GM12878 (cell line): Measurements from ENCODE around the gene FAM187B. TPM values are rescaled to one million over a fixed set of nuclear protein-coding genes. Genes with fewer than 3 reads are reported as not detected.

ENCODE experiments used
- CREB1 ChIP-seq: IDR thresholded peaks from 2 replicates; pipeline ENCODE4 v1.6.1; 2012; ENCODE audit warnings: low read depth, mild to moderate bottlenecking, inconsistent platforms
- DPF2 ChIP-seq: fragments of 450-650 bp; IDR thresholded peaks from 2 replicates; pipeline ENCODE4 v1.6.1; 2017; ENCODE audit warnings: mild to moderate bottlenecking
- EGR1 ChIP-seq, 2 experiments: IDR thresholded peaks; 1 replicate in 1 of 2; 2 replicates in 1 of 2; pipeline ENCODE4 v1.6.1; 2011 to 2012; ENCODE audit warnings: low read depth in 2 of 2, low read length in 2 of 2, borderline replicate concordance in 1 of 2, mild to moderate bottlenecking in 1 of 2, moderate library complexity in 1 of 2
- MEF2A ChIP-seq: IDR thresholded peaks from 2 replicates; pipeline ENCODE4 v1.6.1; 2011; ENCODE audit warnings: low read depth, mild to moderate bottlenecking, low read length, moderate library complexity; ENCODE audit not compliant: insufficient read depth
- MYB ChIP-seq: fragments of 150-350 bp; IDR thresholded peaks from 2 replicates; pipeline ENCODE4 v1.6.1; 2014; ENCODE audit warnings: mild to moderate bottlenecking, low read depth, low read length, borderline replicate concordance
- NR2F1 ChIP-seq: fragments of 450-650 bp; conservative IDR thresholded peaks from 2 replicates; pipeline ENCODE4 v1.6.1; 2017; ENCODE audit warnings: mild to moderate bottlenecking
- SMARCA5 ChIP-seq: fragments of 450-650 bp; IDR thresholded peaks from 2 replicates; pipeline ENCODE4 v1.6.1; 2017; ENCODE audit warnings: mild to moderate bottlenecking
- SUPT20H ChIP-seq: IDR thresholded peaks from 2 replicates; pipeline ENCODE4 v1.6.1; 2011; ENCODE audit warnings: low read depth, mild to moderate bottlenecking, low read length, moderate library complexity, borderline replicate concordance; ENCODE audit not compliant: control insufficient read depth
- SUZ12 ChIP-seq: fragments of 200-600 bp; sonication (generic); IDR thresholded peaks from one replicate; pipeline ENCODE4 v1.6.1; 2018; ENCODE audit warnings: antibody characterized with exemption, mild to moderate bottlenecking; ENCODE audit not compliant: unreplicated experiment
- TBL1XR1 ChIP-seq: IDR thresholded peaks from 2 replicates; pipeline ENCODE4 v1.6.1; 2012; ENCODE audit warnings: low read depth, low read length, improper control_type of control experiment
- ZZZ3 ChIP-seq: IDR thresholded peaks from 2 replicates; pipeline ENCODE4 v1.6.1; 2011; ENCODE audit warnings: low read depth; ENCODE audit not compliant: control insufficient read depth, insufficient read length
- polyA plus RNA-seq, 11 experiments: library from polyadenylated mRNA; depleted of rRNA in 4 of 11; unstranded in 6 of 11; stranded (reverse) in 5 of 11; fragments of >200 nt; fragmentation: Nextera tagmentation in 4 of 11; fragmentation: Illumina TruSeq in 1 of 11; extraction: Ambion mirVana in 4 of 11; extraction: Trizol in 1 of 11; gene quantifications; 1 replicate in 1 of 11; 2 replicates in 10 of 11; pipeline versions ENCODE4 v1.2.1 to v1.2.3, GENCODE V29; 2011 to 2016; ENCODE audit warnings: inconsistent platforms in 2 of 11, missing spikeins in 2 of 11, low read depth in 1 of 11
- total RNA-seq, 4 experiments: library from RNA; depleted of rRNA in 3 of 4; stranded (reverse); fragments of >200 nt in 3 of 4; fragmentation: Illumina TruSeq in 1 of 4; extraction: Trizol in 1 of 4; gene quantifications; 2 replicates each; pipeline versions ENCODE4 v1.2.1 to v1.2.3, GENCODE V29; 2013 to 2021
- TF ChIP-seq, protein P1 (sequence below): IDR thresholded peaks from 2 replicates; pipeline ENCODE4 v1.6.1; 2011; ENCODE audit warnings: borderline replicate concordance, low read depth, mild to moderate bottlenecking, moderate library complexity, mixed read lengths, low read length; ENCODE audit not compliant: insufficient read depth; ENCODE audit errors: extremely low read length
- TF ChIP-seq, protein P2 (sequence below): IDR thresholded peaks from 2 replicates; pipeline ENCODE4 v1.6.1; 2012; ENCODE audit warnings: improper control_type of control experiment, low read depth, low read length; ENCODE audit not compliant: insufficient replicate concordance
- TF ChIP-seq, protein P3 (sequence below): fragments of 450-650 bp; IDR thresholded peaks from 2 replicates; pipeline ENCODE4 v1.6.1; 2017; ENCODE audit warnings: mild to moderate bottlenecking
- TF ChIP-seq, protein P4 (sequence below): fragments of 150-350 bp; IDR thresholded peaks from 2 replicates; pipeline ENCODE4 v1.6.1; 2016; ENCODE audit warnings: low read depth, low read length

Gene FAM187B
- total and polyA plus RNA-seq, 10 of the 15 experiments (the other 5 are each of a cell fraction or from before 2014, with no cell fraction given), result 0.05 TPM; not detected in 9

DNA sequence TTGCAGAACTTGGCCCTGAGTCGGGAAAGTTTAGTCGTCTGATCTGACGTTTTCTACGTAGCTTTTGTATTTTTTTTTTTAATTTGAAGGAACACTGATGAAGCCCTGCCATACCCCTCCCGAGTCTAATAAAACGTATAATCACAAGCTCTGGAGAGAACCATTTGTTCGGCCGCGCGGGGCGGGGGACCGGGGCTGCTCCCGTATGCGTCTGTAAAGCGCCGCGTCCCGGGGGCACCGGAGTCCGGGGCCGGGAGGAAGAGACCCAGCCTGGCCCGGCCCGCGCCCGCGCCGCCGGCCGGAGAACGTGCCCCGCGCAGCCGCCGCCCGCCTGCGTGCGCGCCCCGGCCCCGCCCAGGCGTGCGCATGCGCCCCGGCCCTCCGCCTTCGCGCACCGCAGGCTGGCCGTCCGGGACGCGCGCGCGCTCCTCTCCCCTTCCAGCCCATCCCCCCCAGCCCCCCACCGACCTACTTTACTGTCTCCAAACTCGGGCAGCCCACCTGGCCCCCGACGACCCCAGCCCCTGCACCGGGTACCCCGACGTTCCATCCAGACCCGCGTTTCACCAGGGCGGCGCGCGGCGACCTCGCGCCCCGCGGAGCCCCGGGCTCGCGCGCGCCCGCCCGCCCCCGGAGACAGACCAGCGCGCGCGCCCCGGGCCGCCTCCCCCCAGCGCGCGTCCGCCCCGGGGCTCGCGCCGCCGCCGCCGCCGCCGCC, 39.4 kb upstream of the FAM187B start (continued):
- TF ChIP-seq, protein P1, sequence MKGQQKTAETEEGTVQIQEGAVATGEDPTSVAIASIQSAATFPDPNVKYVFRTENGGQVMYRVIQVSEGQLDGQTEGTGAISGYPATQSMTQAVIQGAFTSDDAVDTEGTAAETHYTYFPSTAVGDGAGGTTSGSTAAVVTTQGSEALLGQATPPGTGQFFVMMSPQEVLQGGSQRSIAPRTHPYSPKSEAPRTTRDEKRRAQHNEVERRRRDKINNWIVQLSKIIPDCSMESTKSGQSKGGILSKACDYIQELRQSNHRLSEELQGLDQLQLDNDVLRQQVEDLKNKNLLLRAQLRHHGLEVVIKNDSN, result no peak
- TF ChIP-seq CREB1 (no peak; the same call in 1 of the 2 replicates), SMARCA5 (no peak), SUPT20H (no peak), MYB (no peak), EGR1 (IDR thresholded peaks at IDR 0.05; ENCODE audit: borderline replicate concordance in 1 of 2, low read depth in 2 of 2, low read length in 2 of 2) (peak in 1 of 2 experiments; percentile 28; a peak in 1 of 3 replicates), SUZ12 (no peak), NR2F1 (no peak), TBL1XR1 (no peak), ZZZ3 (no peak), DPF2 (no peak), MEF2A (no peak)
- TF ChIP-seq, protein P2, sequence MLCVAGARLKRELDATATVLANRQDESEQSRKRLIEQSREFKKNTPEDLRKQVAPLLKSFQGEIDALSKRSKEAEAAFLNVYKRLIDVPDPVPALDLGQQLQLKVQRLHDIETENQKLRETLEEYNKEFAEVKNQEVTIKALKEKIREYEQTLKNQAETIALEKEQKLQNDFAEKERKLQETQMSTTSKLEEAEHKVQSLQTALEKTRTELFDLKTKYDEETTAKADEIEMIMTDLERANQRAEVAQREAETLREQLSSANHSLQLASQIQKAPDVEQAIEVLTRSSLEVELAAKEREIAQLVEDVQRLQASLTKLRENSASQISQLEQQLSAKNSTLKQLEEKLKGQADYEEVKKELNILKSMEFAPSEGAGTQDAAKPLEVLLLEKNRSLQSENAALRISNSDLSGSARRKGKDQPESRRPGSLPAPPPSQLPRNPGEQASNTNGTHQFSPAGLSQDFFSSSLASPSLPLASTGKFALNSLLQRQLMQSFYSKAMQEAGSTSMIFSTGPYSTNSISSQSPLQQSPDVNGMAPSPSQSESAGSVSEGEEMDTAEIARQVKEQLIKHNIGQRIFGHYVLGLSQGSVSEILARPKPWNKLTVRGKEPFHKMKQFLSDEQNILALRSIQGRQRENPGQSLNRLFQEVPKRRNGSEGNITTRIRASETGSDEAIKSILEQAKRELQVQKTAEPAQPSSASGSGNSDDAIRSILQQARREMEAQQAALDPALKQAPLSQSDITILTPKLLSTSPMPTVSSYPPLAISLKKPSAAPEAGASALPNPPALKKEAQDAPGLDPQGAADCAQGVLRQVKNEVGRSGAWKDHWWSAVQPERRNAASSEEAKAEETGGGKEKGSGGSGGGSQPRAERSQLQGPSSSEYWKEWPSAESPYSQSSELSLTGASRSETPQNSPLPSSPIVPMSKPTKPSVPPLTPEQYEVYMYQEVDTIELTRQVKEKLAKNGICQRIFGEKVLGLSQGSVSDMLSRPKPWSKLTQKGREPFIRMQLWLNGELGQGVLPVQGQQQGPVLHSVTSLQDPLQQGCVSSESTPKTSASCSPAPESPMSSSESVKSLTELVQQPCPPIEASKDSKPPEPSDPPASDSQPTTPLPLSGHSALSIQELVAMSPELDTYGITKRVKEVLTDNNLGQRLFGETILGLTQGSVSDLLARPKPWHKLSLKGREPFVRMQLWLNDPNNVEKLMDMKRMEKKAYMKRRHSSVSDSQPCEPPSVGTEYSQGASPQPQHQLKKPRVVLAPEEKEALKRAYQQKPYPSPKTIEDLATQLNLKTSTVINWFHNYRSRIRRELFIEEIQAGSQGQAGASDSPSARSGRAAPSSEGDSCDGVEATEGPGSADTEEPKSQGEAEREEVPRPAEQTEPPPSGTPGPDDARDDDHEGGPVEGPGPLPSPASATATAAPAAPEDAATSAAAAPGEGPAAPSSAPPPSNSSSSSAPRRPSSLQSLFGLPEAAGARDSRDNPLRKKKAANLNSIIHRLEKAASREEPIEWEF, result no peak
- TF ChIP-seq, protein P3, sequence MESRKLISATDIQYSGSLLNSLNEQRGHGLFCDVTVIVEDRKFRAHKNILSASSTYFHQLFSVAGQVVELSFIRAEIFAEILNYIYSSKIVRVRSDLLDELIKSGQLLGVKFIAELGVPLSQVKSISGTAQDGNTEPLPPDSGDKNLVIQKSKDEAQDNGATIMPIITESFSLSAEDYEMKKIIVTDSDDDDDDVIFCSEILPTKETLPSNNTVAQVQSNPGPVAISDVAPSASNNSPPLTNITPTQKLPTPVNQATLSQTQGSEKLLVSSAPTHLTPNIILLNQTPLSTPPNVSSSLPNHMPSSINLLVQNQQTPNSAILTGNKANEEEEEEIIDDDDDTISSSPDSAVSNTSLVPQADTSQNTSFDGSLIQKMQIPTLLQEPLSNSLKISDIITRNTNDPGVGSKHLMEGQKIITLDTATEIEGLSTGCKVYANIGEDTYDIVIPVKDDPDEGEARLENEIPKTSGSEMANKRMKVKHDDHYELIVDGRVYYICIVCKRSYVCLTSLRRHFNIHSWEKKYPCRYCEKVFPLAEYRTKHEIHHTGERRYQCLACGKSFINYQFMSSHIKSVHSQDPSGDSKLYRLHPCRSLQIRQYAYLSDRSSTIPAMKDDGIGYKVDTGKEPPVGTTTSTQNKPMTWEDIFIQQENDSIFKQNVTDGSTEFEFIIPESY, result no peak
- TF ChIP-seq, protein P4, sequence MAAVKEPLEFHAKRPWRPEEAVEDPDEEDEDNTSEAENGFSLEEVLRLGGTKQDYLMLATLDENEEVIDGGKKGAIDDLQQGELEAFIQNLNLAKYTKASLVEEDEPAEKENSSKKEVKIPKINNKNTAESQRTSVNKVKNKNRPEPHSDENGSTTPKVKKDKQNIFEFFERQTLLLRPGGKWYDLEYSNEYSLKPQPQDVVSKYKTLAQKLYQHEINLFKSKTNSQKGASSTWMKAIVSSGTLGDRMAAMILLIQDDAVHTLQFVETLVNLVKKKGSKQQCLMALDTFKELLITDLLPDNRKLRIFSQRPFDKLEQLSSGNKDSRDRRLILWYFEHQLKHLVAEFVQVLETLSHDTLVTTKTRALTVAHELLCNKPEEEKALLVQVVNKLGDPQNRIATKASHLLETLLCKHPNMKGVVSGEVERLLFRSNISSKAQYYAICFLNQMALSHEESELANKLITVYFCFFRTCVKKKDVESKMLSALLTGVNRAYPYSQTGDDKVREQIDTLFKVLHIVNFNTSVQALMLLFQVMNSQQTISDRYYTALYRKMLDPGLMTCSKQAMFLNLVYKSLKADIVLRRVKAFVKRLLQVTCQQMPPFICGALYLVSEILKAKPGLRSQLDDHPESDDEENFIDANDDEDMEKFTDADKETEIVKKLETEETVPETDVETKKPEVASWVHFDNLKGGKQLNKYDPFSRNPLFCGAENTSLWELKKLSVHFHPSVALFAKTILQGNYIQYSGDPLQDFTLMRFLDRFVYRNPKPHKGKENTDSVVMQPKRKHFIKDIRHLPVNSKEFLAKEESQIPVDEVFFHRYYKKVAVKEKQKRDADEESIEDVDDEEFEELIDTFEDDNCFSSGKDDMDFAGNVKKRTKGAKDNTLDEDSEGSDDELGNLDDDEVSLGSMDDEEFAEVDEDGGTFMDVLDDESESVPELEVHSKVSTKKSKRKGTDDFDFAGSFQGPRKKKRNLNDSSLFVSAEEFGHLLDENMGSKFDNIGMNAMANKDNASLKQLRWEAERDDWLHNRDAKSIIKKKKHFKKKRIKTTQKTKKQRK, result no peak
